Renal cortex interstitium (tissue), 11 donors: ENCODE measurements around the gene CDK11B. TPM values are rescaled to one million over a fixed set of nuclear protein-coding genes. Genes with fewer than 3 reads are reported as not detected.

ENCODE experiments used
- DNase-seq, 11 donors: peaks; one replicate each; pipeline ENCODE4 v3.0.0-alpha.2; 2013; ENCODE audit warnings: low read depth in 9 of 11, low spot score in 4 of 11; ENCODE audit errors: extremely low read depth in 1 of 11
- polyA plus RNA-seq, 3 donors: library from polyadenylated mRNA; unstranded; fragments of 120-200 nt; gene quantifications; one replicate each; pipeline ENCODE4 v1.2.1, GENCODE V29; 2013; ENCODE audit not compliant: insufficient read length in 3 of 3

CDK11B gene
- polyA plus RNA-seq, 3 donors: 37.7 to 45.5 (median 42.4) TPM

GRCh38 chr1:1622788-1623094 is 36.1 kb downstream of the CDK11B start:
- DNase-seq: no peak

GRCh38 chr1:1622010-1622787 is 36.6 kb downstream of the CDK11B start:
- DNase-seq: no peak

DNA sequence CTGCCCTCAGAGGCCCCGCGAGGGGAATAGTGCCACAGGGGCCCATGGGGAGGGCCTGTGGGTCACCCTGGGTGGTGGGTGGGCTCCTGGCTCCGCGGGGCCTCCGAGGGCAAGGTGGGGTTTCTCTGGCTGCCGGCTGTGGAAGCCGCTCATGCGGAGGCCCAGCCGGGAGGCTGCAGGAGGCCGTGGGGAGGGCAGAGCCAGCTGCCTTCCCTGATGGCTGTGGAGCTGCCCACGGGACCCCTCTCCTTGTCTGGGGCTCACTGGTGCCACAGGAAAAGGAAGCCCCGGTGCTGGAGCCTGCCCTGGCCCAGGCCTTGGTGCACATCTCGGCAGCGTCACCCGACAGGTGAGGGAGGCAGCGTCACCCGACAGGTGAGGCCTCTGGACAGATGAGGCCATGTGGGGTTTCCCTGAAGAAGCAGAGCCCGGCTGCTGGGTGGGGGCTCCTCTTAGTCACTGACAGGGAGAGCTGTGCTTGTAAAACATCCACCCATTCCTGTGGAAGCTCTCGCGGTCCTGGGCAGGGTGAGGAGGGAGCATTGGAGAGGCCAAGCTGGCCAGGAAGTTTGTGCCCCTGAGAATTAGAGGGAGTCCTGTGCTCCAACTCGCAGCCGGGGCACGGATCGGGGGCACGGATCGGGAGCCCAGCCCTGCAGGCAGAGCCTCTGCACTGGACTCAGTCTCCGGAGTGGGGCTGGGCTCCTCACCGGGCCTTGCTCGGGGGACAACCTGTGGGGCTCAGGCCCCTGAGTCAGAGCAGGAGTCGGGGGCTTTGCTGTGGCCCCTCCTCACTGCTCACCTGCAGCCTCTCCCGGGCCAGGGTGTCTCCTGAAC is 37.4 kb downstream of the CDK11B start:
- DNase-seq: no peak

GRCh38 chr1:1620433-1621139 is 38.2 kb downstream of the CDK11B start:
- no peak for DNase-seq

DNA sequence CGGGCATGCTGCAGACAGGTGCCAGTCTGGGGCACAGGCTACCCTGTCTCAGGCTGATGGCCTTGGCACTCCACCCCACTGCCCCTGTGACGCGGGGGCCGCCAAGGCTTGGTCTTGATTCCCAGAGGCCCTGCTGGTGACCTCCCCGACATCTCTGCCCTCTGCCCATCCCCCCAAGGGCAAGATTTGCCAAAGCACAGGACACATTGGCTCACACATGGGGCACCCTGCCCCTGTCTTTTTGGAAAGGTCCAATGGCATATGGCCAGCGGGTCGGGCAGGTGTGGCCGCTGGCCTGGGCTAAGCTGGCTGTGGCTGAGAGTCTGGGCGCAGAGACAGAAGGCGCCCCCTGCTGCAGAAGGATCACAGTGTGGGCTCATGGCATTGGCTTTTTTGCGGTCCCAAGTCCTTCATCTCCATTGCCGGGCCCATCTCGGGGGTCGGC is 38.9 kb downstream of the CDK11B start:
- no peak for DNase-seq

DNA sequence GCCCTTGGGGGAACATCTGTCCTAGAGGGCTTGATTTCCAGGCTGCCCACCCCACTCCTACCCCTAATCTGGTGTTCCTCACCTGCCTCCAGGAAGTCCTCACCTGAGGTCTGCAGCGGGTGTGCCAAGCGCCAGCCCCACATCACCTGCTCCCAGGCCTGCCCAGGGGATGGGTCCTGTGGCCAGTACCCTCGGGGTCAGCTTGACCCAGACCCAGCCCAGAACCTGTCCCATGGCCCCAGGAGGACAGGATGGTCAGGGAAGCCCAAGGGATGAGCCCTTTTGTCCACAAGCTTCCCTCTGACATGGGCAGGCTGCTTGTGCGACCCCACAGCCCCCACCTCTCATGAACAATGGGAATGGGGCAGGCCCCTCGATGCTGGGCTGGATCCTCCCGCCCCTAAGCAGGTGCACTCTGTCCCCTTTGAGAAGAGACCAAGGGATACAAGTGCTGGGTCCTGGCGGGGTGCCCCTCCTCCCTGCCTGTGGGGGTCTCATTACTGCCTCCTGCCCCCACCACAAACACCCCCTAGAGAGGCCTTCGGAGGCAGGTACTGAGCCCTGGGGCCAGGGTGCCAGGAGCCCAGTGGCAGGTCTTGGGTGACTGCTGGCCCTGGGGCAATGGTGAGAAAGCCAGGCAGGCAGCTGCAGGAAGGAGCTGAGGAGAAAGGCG is 40.3 kb downstream of the CDK11B start:
- DNase-seq: no peak

- no peak for DNase-seq
These were observed 40.9 kb downstream of the CDK11B start for GRCh38 chr1:1617925-1618324.

GRCh38 chr1:1617516-1617915 is 41.3 kb downstream of the CDK11B start:
- no peak for DNase-seq

GRCh38 chr1:1616838-1617237 is 42.0 kb downstream of the CDK11B start:
- no peak for DNase-seq

DNA sequence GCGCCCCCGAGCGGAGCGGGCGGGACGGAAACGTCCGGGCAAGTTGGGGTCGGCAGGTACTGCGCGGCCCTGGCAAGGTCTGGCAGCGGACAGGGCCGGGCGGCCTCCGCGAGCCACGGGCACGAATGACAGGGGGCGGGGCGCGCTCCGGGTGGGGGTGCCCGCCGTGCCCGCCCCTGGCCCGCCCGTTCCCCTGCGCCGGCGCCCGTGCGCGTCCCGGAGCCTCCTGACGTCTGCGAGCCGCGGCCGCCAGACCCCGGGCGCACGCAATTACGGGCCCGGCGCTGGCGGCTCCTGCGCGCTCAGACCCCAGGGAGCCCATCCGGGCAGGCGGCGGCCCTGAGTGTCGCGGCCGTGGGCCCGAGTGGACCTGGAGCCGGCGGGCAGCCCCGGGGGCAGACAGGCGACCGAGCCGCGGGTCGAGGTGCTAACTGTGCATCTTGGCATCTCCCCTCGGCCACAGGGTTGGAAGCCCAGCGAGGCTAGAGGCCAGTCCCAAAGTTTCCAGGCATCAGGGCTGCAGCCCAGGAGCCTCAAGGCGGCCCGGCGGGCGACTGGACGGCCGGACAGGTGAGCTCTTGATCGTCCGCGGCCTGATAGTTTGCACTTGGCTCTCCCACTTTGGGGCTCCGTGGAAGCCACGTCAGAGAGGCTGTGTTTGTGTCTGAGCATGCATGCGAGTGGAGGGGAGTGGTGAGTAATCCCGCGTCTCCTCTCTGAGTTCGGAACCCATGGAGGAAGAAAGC is 42.6 kb downstream of the CDK11B start:
- DNase-seq: no peak

DNA sequence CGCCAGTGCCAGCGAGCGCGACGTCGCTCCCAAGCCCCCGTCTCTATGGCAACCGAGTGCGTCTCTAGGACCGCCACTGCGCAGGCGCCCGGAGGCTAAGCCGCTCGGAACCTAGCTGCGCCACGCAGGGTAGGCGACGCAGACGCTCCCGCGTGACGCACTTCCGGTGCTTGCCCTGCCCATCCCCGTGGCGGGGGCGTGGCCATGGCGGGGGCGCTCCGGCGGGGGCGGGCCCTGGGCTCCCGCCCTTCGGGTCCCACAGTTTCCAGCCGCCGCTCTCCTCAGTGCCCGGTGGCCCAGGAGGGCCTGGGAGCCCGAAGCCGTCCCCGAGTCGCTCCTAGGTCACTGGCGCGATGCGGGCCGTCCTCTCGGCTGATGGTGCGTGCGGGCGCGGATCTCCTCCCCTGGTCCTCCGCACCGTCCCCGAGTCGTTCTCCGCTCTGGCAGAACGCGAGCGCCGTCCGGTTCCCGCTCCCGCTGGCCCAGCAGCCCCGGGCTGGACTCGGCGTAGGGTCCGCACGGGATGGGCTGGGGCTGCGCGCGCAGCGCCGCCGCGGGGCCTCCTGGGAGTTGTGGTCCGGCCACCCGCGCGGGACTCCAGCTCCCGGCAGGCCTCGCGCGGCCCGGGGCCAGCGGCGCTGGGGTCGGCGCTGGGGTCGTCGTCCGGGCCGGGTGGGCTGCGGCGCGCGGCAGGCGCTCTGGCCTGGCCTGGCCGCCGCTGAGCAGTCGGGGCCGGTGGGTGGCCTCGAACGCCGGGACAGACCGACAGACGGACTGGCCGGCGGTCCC is 43.4 kb downstream of the CDK11B start, which contains the start of gene MIB2:
Gene MIB2, plus strand, starts transcription at position 245 of the 789 bp plus-strand sequence. CDS start 7,953 bp downstream, outside the sequence.
- peak; percentile 86 to 96 (median 93) for DNase-seq

DNA sequence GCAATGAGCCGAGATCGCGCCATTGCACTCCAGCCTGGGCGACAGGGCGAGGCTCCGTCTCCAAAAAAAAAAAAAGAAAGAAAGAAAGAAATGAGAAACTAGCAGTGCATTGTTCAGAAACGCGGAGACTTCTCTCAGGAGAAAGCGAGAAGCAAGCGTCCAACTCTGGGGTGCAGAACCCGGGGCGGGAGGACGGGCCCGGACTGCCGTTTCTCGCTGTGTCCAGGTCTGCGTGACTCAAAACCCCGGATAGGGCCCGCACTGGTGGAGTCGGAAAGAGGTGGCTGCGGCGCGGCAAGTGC is 43.9 kb downstream of the CDK11B start:
- DNase-seq: no peak

- no peak for DNase-seq
These were observed 44.4 kb downstream of the CDK11B start for GRCh38 chr1:1614204-1614953.

- DNase-seq: no peak
These were observed 45.2 kb downstream of the CDK11B start for GRCh38 chr1:1613509-1614082.

GRCh38 chr1:1612104-1612400 is 46.8 kb downstream of the CDK11B start:
- no peak for DNase-seq

GRCh38 chr1:1610796-1611195 is 48.0 kb downstream of the CDK11B start:
- DNase-seq: no peak

DNA sequence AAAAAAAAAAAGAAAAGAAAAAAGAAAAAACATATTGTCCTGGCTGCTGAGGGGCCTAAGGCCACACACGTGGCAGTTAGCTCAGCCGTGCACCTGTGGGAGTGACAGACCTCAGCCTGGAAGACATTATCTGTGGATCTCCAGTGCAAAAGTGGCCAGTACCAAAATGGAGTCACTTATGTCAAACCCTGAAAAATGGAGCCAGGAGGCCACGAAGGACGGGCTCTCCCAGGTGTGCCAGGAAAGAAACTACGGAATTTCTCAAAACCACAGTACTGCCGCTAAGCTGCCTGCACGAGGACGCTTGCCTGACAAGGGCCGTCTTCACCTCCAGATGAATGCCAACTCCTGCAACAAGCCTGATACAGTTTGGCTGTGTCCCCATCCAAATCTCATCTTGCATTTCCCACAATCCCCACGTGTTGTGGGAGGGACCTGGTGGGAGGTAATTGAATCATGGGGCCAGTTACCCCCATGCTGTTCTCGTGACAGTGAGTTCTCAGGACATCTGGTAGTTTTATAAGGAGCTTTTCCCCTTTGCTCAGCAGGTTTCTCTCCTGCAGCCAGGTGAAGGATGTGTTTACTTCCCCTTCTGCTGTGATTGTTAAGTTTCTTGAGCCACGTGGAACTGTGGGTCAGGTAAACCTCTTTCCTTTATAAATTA is 48.9 kb downstream of the CDK11B start:
- no peak for DNase-seq
